GM21619 (cell line): ENCODE data around the gene RALA.
"Not testable (repeated sequence)": the region's sequence is repeated elsewhere in the genome, so short reads cannot be mapped to it uniquely, and the experiment has no call there.

Experiments
- ATAC-seq: cut with Tn5 transposase; IDR thresholded peaks from one replicate; pipeline ENCODE4 v1.9.1; 2021; ENCODE audit not compliant: unreplicated experiment

Gene RALA

DNA sequence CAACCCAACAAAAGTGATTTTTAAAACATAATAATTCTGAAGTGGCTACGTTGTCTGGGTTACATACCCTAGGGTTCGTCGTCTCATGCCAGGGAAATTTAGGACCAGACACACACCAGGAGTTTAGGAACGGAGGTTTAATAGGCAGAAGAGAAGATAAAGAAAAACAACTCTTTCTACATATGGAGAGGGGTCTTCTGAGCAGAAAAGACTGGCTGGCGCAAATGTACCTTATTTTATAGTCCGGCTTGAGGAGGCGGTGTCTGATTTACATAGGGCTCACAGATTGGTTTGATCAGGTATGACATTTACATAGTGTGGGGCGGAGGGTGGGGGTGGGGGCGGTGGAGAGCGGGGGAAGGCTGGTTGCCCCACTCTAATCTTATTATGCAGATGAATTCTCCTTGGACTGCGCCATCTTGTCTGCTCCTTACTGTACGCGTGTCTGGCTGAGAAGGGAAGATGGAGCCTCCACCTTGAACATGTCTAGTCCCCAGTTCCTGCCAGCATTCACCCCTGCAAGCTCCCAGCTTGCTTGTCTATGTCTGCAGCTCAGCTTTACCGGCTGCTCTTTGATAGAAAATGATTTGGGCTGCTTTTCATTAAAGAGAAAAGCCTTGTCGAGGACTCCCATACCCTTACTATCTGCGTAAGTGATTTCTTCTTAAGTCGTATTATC, 98.7 kb downstream of the RALA start:
- no peak for ATAC-seq

DNA sequence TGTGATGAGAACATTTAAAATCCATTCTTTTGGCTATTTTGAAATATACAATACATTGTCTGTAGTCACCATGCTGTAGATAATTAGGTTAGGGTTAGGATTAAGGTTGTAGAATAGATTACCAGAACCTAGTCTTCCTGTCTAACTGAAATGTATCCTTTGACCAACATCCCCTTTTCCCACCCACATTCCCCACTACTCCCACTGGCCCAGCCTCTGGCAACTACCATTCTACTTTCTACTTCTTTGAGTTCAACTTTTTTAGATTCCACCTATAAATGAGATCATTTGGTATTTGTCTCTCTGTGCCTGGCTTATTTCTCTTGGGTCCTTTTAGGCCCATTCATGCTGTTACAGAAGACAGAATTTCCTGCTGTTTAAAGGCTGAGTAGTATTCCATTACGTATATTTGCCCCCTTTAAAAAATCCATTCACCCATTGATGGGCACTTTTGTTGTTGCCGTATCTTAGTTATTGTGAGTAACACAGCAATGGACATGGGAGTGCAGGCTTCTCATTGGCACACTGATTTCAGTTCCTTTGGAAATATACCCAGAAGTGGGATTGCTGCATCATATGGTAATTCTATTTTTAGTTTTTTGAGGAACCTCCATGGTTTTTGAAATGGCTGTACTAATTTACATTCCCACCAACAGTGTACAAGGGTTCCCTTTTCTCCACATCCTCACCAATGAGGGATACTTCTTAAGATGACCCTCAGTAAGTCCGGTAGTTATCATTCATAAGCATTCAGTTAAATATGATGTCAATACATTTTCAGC, 104.0 kb downstream of the RALA start:
- no peak for ATAC-seq

DNA sequence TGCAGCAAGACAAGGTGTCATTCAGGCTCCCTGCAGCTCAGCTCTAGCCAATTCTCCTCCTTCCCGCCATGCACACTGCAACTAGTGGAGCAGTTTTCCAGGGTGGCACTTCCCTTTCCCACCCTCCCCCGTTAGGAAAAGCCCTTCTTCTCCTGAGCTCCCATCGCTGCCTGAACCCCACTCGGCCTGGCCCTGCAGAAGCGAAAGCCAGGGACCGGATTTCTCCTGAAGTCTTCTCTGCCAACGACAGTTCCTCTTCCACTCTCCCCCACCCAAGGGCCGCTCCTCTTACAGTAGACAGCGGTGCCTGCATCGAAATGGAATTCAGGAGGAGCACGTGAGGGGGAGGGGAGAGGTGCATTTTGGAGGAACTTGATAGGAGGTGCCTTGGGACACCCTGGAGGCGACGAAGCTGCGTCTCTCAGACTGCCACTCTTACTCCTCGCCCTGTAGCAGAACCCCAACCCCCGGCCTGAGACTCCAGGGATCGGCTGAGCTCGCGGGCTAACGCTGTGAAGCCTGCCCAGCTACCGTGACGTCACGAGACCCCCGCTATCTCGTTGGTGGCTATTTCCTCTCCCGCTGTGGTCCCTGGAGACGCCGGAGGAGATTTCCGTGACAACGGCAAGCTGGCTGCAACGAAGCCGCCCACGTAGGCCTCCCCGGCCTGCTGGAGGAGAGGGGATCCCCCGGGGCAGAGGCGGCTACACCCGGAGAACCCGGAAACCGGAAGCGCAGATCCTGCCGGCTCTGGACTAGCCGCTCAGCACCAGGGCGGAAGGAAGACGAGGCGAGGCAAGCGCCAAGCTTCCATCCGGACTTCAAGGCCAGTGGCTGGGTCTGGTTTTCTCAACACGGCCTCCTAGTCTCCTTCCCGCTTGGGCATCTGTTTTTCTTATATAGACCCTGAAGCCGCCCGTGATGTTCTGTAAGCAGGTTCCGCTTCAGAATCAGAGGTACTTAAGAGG, 109.7 kb downstream of the RALA start:
- peak; percentile 92 for ATAC-seq

DNA sequence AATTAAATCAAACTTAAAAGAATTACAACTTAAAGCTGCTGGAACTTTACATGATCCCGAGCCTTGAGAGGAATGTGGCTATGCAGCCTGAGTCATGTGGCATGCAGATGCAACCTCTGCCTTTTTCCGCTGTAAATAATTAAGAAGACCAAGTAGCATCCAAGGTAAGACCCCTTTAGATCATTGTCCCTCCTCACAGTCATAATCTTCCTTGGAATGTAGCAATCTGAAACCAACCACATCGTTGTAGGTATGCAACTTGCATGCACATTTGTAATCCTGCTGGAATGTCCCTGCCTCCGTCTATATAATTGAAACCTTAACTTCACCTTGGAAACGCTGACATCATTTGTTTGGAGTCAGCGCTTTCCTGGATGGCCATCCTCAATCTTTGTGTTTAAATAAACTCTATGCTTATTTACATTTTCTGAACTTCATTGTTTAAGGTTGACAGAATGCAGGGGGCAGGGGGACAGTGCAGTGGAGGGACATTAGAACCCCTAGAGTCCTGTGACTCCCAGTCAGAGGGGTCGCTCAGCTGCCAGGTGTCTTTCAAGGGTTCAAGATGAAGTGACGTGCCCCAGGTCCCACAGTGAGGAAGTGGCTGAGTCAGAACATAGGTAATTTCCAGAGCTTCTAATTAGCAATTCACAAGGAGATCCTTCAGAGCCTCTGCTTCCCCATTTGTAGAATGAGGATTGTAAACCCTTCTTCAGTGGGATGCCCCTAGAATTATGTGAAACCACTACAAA, 110.7 kb downstream of the RALA start:
- ATAC-seq, result no peak

DNA sequence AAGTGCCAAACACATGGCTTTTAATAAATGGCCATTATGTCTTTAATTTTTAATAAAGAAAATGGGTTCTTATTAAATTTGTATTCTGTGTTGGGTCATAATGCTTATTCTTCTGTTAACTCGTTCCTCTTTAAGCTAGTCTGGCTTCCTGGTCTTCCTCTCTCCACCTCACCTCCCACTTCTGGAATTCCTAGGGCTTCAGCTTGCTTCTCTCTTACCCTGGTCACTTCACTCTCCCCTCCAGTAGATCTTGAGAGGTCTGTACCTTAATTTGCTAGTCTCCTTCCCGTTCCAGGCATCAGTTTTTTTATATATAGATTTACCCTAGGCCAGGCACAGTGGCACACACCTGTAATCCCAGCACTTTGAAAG, 111.2 kb downstream of the RALA start:
- ATAC-seq, result no peak

DNA sequence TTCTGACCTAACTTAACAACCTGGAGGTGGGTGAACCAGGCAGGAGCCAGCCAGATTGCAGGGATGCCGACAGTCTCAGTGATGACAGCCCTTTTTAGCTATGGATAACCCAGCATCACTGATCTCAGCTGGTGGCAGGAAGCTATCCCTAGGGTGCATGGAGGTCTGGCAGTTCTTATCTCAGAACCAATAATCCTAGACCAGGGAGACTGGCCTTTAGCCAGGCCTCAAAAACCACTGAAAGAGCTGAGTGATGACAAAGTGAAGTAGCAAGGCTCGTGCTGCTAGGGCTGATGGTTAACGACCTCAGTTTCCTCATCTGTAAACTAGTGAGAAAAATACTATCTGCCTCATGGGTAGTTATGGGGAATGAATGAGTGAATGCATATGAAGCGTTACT, 112.5 kb downstream of the RALA start:
- ATAC-seq, result no peak

DNA sequence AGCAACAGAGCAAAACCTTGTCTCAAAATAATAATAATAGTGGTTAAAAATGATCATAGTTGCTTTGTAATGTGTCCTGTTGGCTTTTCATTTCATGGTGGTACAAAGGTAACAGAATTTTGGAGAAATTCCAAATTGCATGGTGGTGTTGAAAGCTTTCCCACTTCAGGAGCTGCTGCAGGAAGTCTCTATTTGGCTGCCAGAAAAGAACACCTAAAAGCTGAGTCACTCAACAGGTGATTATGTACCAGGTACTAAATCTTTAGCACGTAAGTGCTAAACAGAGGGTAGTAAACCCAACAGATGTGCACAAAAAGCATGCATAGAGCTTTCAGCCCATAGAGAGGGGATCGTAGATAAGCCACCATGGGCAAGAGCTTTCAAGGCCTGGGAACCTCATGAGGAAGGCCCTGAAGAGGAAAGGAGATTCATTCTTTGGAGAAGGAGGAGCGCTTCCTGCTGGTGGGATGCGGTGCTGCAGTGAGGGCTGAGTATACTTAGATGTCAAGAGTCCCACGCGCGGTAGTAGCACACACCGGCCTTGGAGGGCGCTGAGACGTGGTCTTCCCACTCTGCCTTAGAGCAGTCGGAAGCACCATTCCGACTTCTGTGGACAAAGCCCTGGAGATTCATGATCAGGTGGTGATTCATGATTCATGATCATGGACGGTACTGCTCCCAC, 118.7 kb downstream of the RALA start:
- no peak for ATAC-seq

DNA sequence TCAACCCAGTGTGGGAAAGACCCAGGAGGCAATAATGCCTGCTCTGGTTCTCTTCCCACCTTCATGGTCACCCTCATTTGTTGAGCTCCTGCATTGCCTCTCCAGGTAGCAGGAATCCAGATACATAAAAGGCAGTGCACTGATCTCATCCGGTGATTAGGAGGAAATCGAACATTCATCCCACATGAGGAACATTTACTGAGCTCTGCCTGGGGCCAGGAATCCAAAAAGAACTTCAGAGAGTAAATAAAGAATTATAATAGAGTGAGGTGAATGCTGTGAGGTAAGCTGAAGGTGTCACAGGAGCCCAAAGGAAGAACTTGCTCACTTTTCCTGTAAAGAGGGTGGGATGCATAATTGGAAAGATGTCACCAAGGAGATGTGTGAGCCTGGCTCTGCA, 121.2 kb downstream of the RALA start:
- ATAC-seq, result no peak

DNA sequence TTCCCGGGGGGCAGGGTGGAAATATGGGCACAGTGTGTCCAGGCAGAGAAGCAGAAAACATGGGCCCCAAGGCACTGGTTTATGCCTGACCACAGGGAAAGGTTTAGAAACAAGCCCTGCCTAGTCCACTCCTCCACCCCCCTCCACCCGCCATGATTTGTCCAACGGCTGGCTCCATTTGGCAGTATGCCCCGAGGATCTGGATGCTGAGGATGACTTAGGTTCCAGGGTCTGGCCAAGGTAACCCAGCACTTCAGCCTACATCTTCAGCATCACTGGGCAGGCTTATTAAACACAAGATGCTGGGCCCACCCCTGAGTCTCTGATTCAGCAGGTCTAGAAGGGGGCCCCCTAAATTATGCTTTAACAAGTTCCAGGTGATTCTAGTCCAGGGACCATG, 121.9 kb downstream of the RALA start:
- no peak for ATAC-seq

DNA sequence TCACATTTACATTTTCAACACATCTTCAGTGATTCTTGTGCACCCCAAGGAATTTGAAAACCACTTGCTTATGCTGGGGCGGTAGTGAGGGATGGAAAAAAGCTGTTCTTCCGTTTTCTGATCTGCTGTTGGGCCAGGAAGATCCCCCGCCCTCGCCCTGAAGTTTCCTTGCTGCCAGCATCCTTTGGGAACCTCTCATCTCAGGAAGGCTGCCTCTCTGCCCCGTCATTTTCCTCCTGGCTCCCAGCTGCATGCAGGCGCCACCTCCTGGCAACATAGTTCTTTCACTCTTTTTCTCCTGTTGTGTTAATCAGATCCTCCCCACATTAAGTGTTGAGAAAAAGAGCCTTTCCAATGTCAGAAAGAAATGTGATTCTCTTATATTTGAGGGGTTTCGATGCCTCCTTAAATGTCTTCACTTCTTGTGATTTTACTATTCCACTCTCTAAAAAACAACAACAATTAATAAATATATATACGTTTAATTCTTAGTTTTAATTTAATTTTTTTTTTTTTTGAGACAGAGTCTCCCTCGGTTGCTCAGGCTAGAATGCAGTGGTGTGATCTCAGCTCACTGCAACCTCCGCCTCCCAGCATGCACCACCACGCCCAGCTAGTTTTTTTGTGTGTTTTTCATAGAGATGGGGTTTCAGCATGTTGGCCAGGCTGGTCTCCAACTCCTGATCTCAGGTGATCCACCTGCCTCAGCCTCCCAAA, 122.9 kb downstream of the RALA start:
- peak; percentile 50 for ATAC-seq

DNA sequence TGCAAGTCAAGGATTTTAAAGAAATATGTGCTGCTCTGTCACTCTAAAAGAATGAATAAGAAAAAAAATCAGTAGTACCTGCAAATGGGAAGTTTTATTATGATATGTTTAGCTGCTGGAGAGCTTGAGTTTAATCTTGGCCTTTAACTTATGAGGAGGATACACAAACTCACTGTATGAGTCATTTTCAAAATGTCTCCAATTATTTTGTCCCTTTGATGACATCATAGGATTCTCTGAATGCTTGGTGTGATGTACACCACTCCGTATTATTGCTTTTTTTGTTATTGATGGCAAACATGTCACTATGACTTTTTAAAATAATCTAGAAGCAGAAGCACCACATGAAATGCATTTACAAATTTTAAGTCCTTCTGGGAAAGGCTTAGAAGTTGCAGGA, 125.8 kb downstream of the RALA start:
- ATAC-seq, result no peak

DNA sequence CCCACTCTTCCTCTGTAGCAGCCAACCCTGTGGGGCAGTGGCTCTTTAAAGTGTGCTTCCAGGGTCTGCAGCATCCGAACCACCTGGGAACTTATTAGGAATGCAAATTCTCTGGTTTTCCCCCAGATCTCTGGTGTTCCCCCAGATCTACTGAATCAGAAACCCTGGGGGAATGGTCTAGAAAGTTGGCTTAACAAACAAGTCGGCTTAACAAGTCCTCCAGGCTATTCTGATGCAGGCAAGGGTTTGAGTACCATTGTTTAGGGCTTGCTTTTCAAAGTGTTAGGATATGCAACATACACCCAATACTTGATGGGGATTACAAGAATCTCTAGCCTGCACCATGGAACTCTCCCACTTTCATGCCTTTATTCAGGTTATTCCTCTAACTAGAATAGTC, 126.3 kb downstream of the RALA start:
- ATAC-seq, result no peak

DNA sequence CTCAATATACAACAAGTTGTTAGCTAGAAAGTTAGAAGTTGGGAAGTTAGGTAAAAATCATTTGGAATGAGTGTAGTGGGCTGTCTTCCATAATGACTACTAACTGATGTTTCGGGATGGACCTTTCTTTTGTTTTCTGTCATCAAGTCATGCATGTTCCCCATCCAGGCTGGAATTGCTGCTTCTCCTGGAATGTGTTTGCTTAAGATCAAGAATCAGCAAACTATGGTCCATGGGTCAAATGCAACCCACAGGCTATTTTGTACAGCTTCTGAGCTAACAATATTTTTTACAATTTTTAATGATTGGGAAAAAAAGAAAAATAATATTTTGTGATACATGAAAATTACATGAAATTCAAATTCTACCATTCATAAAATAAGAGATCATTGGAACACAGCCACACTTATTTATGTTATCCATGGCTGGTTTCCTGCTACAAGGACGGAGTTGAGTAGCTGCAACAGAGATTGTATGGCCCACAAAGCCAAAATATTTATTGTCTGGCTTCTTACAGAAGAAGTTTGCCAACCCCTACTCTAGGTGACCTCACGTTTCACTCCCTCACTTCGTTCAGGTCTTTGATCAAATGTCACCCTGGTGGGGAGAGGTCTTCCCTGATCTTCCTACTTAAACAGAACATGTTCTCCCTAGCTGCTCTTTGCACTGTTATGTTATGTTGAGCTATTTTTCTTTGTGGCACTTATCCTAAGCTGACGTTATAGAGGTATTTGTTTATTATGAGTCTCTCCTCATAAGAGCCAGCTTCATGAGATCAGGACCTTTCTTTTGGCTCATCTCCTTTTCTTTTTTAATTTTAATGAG, 127.1 kb downstream of the RALA start:
- no peak for ATAC-seq

DNA sequence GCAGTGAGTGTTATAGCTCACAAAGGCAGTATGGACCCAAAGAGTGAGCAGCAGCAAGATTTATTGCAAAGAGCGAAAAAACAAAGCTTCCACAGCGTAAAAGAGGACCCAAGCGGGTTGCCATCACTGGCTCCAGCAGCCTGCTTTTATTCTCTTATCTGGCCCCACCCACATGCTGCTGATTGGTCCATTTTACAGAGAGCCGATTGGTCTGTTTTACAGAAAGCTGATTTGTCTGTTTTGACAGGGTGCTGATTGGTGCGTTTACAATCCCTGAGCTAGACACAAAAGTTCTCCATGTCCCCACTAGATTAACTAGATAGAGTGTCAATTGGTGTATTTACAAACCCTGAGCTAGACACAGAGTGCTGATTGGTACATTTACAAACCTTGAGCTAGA, 129.9 kb downstream of the RALA start:
- ATAC-seq, result not testable (repeated sequence)

DNA sequence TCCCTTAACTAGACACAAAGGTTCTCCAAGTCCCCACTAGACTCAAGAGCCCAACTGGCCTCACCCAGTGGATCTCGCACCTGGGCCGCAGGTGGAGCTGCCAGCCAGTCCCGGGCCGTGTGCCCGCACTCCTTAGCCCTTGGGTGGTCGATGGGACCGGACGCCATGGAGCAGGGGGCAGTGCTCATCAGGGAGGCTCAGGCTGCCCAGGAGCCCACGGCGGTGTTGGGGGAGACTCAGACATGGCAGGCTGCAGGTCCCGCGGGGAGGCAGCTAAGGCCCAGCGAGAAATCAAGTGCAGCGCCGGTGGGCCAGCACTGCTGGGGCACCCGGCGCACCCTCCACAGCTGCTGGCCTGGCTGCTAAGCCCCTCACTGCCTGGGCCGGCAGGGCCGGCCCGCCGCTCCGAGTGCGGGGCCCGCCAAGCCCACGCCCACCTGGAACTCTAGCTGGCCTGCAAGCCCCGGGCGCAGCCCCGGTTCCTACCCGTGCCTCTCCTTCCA, 130.5 kb downstream of the RALA start:
- ATAC-seq, result no peak

DNA sequence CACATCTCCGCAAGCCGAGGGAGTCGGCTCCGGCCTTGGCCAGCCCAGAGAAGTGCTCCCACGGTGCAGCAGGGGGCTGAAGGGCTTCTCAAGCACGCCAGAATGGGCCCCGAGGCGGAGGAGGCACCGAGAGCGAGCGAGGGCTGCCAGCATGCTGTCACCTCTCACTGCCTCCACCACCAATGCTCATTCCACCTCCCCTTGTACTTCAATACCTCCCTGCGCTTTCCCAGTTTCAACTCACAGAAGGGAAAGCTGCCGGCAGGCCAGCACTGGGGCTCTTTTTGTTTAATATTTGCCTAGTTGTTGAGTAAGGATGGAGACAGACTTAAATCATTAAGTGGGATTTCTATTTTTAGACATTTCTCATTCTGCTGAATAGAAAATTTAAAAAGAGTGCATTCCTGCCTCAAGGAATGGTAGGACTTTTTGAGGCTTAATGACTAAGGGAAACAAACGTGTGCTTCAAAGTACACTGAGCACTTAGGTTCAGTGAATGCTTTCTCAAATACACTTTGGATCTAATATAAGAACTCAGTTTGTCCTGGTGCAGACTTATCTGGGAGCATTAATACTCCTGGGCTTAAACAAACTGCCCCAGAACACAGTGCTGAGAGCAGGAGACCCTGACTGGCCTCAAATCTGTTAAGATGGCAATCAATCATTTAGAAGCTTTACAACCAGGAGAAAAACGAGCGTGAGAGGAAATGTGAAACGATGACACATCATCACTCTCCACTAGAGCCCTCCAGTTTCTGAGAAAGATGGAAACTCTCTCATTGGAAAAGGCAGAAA, 131.2 kb downstream of the RALA start:
- ATAC-seq, result no peak

DNA sequence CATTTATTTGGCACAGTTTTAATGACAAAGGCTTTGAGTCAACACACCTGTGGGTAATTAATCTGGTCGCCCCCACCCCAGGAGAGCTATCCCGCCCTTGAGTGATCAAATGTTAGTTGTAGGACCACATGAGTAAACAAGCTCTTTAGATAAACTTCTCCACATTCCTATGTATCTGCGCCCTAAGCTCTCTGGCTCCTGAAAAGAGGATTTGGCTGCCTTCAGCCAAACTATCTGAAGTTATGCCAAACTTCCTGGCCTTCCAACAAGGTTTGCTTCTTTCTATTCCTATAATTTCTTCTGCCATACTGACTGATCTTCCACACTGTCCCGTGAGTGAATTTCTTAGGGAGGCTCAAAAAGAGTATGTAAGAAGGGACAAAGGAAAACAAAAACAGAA, 134.2 kb downstream of the RALA start:
- no peak for ATAC-seq
